HFF-Myc (cell line): Measurements from ENCODE around the gene PLCXD3.

Source experiments
- DNase-seq: peaks from one replicate; pipeline ENCODE4 v3.0.0-alpha.2; 2011; ENCODE audit warnings: low read depth; ENCODE audit errors: extremely low read depth
- H3K4me3 ChIP-seq: replicated peaks from 2 replicates; pipeline ENCODE4 v1.5.1; 2011; ENCODE audit warnings: low read depth, mild to moderate bottlenecking, control low read depth, low read length
- TF ChIP-seq, protein P1 (sequence below): IDR thresholded peaks from 2 replicates; pipeline ENCODE4 v1.5.1; 2012; ENCODE audit warnings: mild to moderate bottlenecking, low read depth, low read length, control low read depth; ENCODE audit errors: missing control alignments

The PLCXD3 gene

DNA sequence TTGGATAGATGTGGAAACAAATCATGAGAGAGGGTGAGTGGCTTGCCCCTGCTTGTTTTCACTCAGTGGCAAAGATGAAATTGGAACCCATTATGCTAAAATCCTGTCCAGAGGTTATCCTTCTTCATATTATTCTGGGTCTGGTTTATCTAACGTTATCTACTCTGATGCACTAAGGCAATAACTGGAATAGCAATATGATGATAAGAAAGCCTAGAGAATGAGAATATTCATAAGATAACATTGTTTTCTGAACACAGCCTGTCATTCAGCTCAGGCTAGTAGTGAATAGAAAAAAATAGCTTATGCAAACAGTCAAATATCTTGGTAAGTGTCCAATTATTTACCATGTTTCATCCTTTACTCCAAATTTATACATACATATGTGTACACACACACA is 165.1 kb downstream of the PLCXD3 start:
- no peak for DNase-seq
- H3K4me3 ChIP-seq, result no peak overlapping the region
- TF ChIP-seq, protein P1, sequence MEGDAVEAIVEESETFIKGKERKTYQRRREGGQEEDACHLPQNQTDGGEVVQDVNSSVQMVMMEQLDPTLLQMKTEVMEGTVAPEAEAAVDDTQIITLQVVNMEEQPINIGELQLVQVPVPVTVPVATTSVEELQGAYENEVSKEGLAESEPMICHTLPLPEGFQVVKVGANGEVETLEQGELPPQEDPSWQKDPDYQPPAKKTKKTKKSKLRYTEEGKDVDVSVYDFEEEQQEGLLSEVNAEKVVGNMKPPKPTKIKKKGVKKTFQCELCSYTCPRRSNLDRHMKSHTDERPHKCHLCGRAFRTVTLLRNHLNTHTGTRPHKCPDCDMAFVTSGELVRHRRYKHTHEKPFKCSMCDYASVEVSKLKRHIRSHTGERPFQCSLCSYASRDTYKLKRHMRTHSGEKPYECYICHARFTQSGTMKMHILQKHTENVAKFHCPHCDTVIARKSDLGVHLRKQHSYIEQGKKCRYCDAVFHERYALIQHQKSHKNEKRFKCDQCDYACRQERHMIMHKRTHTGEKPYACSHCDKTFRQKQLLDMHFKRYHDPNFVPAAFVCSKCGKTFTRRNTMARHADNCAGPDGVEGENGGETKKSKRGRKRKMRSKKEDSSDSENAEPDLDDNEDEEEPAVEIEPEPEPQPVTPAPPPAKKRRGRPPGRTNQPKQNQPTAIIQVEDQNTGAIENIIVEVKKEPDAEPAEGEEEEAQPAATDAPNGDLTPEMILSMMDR, result no peak

DNA sequence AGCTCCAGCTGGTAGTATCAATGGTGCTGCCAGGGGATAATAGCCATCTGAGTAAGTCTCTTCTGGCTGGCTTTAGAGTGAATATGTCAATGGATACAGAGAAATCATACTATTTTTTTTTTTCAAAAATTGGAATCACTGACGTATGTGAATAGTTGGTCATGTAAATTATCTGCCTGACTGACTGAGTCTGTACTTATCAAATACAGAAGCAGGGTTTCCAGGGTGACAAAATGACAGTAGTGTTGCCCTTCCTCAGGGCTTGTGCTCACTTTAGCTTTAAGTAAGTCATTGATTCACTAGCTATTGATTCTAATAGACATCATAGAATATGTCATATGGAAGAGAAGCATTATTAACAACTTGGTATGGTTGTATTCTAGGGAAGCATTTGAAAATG is 171.1 kb downstream of the PLCXD3 start:
- TF ChIP-seq, protein P1, result no peak

DNA sequence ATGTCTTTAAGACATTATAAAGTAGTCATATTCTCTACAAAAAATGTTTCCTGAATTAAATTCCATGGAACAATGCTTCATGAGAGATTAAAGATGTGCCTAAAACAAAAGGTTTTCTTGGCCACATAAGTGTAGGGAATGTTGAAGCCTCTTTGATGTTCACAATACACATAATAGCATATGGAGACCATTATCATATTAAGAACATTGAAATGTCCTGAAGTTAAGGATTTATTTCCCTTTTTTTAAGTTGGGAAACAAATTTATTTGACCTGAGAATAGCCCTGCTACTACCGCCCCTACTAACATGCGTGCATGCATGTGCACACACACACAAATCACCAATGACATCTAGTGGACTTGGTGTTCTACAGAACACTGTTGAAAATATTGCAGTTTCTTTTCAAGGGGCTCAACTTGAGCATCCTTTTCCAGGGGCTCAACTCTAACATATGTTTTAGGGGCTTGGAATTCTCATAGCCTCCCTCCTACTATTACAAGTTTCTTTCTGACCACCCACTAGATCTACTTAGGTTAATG is 172.2 kb downstream of the PLCXD3 start:
- DNase-seq, result no peak
- H3K4me3 ChIP-seq, result no peak overlapping the region
- TF ChIP-seq, protein P1, result no peak

More for the DNA sequence above, 171.1 kb downstream of the PLCXD3 start:
- no peak for DNase-seq
- no peak overlapping the region for H3K4me3 ChIP-seq

DNA sequence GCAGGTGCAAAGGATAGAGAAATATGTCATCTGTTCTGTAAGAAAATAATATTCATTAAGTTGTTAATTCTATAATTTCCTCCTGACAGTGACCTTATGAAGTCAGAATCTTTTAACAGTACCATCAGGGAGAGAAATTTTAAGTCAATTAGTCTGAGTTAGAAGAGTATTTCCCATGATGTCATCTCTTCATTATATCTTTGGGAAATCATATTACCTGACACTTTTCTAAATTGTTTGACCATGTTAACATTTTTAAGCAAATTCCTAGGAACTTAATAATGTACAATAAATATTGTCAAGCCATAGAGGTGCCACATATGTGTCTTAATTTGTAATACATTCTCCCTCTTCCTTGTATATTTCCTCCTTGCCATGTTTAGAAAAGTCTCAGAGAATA is 172.7 kb downstream of the PLCXD3 start:
- DNase-seq, result no peak
- TF ChIP-seq, protein P1, result no peak

DNA sequence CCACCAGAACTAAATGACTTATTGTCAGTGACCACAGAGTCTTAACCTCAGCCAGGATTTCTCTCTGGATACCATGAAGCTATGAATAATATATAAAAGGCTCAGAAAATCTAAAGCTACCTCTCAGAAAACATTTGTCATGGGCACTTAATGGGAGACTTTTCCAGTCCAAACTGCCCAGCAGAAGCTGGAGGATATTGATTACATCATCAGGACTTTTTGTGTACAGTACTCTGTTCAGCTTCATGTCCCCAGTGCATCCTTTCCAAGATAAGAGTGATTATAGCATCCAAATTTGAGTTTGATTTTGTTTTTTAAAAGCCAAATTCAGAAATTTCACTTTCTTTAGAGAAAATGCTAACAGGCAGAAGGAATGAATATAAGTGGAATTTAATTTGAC is 173.2 kb downstream of the PLCXD3 start:
- no peak for DNase-seq
- H3K4me3 ChIP-seq, result no peak overlapping the region
- TF ChIP-seq, protein P1, result no peak

More for the DNA sequence above, 172.7 kb downstream of the PLCXD3 start:
- H3K4me3 ChIP-seq, result no peak overlapping the region

DNA sequence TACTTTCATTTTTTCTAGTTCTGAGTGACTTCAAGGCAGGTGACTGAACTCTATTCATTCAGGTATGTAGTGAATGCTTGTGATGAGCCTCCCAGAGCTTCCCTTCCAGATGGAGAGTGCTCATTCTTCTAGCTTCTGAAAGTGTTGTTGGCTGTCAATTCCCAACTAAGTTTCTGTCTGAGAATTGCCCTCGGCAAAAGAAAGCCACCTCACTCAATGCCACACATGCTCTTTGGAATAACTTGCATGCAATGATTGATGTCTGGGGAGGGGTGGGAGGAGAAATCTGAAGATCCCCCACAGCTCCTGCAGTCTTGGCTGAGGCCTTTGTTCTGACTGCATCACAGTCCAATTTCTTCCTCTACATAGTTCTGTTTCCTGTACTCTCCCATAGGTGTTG is 173.9 kb downstream of the PLCXD3 start:
- H3K4me3 ChIP-seq, result no peak overlapping the region
- TF ChIP-seq, protein P1, result no peak
- DNase-seq, result no peak

DNA sequence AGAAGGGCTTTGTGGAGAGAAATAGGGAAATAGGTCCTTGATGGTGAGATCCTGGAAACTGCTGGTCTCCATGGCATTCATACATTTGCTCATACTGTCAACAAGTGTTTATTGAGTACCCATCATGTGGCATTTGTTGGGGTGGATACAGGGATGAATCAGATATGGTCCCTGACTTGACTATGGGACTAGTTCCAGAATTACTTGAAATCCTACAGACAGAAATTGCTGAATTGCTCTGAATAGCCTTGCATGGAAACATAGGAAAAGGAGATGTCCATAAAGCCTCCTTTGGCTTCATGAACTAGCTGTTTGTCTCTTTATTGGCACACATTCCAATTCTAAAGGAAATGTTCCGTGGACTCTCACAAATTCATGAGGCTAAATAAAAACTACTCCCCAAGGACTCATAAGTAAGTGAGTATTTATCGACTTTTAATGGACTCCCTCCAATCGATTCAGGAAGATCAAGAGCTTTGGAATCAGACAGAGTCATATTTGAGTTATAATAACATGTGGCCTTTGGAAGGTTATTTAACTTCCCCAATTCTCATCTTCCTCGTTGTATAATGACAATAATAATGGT is 174.7 kb downstream of the PLCXD3 start:
- no peak overlapping the region for H3K4me3 ChIP-seq
- TF ChIP-seq, protein P1, result no peak
- DNase-seq, result no peak
